Liver (tissue), 9 donors: ENCODE measurements around the gene GDF2. TPM values are rescaled to one million over a fixed set of nuclear protein-coding genes. Genes with fewer than 3 reads are reported as not detected.
A peak's percentile ranks its signal among the peaks of the same experiment; 100 is the strongest.

Experiments used
- DNase-seq: peaks from one replicate; pipeline ENCODE4 v3.0.0-alpha.2; 2017; ENCODE audit warnings: low spot score
- H3K27ac ChIP-seq, 2 donors: one replicate each; pipeline ENCODE4 v1.7.0; 2013; ENCODE audit warnings: inconsistent platforms in 2 of 2, low read length in 2 of 2, control low read depth in 1 of 2, low read depth in 1 of 2, mild to moderate bottlenecking in 1 of 2
- H3K27me3 ChIP-seq, 4 donors: one replicate each; pipeline versions ENCODE4 v1.6.1 to v1.7.0; 2013; ENCODE audit warnings: low read length in 3 of 4, inconsistent platforms in 1 of 4, mild to moderate bottlenecking in 1 of 4, moderate library complexity in 1 of 4; ENCODE audit not compliant: control insufficient read depth in 4 of 4, insufficient read depth in 4 of 4
- H3K36me3 ChIP-seq, 4 donors: one replicate each; pipeline versions ENCODE4 v1.6.1 to v1.7.0; 2013; ENCODE audit warnings: low read length in 3 of 4, mild to moderate bottlenecking in 3 of 4, low read depth in 1 of 4, moderate library complexity in 1 of 4; ENCODE audit not compliant: control insufficient read depth in 4 of 4, insufficient read depth in 3 of 4
- H3K4me1 ChIP-seq, 4 donors: one replicate each; pipeline versions ENCODE4 v1.6.1 to v1.7.0; 2013; ENCODE audit warnings: low read length in 3 of 4, mild to moderate bottlenecking in 3 of 4, moderate library complexity in 1 of 4; ENCODE audit not compliant: control insufficient read depth in 4 of 4, insufficient read depth in 4 of 4
- H3K4me3 ChIP-seq, 3 donors: one replicate each; pipeline versions ENCODE4 v1.6.1 to v1.7.0; 2013; ENCODE audit warnings: low read length in 3 of 3, control low read depth in 1 of 3, low read depth in 1 of 3, mild to moderate bottlenecking in 1 of 3
- H3K9ac ChIP-seq, 2 donors: one replicate each; pipeline ENCODE4 v1.7.0; 2013; ENCODE audit warnings: low read length in 2 of 2, mild to moderate bottlenecking in 2 of 2, moderate library complexity in 2 of 2, control low read depth in 1 of 2, low read depth in 1 of 2
- H3K9me3 ChIP-seq, 4 donors: one replicate each; pipeline versions ENCODE4 v1.6.1 to v1.7.0; 2013; ENCODE audit warnings: low read length in 3 of 4; ENCODE audit not compliant: control insufficient read depth in 4 of 4
- ATF3 ChIP-seq: IDR thresholded peaks from 2 replicates; pipeline ENCODE4 v1.6.1; 2016; ENCODE audit warnings: antibody characterized with exemption
- EGR1 ChIP-seq, 2 donors: IDR thresholded peaks; 2 replicates each; pipeline ENCODE4 v1.6.1; 2016 to 2018; ENCODE audit warnings: antibody characterized with exemption in 2 of 2, low read depth in 2 of 2
- FOXA1 ChIP-seq: IDR thresholded peaks from 2 replicates; pipeline ENCODE4 v1.6.1; 2016; ENCODE audit warnings: antibody characterized with exemption
- FOXA2 ChIP-seq: IDR thresholded peaks from 2 replicates; pipeline ENCODE4 v1.6.1; 2016; ENCODE audit warnings: antibody characterized with exemption
- GABPA ChIP-seq, 2 donors: IDR thresholded peaks in 1 of 2; conservative IDR thresholded peaks in 1 of 2; 2 replicates each; pipeline ENCODE4 v1.6.1; 2016; ENCODE audit warnings: antibody characterized with exemption in 2 of 2, mild to moderate bottlenecking in 1 of 2, moderate library complexity in 1 of 2
- HNF4A ChIP-seq, 2 donors: conservative IDR thresholded peaks; 2 replicates each; pipeline ENCODE4 v1.6.1; 2016; ENCODE audit warnings: antibody characterized with exemption in 2 of 2, mild to moderate bottlenecking in 2 of 2
- HNF4G ChIP-seq: IDR thresholded peaks from 2 replicates; pipeline ENCODE4 v1.6.1; 2016; ENCODE audit warnings: antibody characterized with exemption
- JUND ChIP-seq, 2 donors: IDR thresholded peaks; 2 replicates each; pipeline ENCODE4 v1.6.1; 2016; ENCODE audit warnings: antibody characterized with exemption in 2 of 2
- MAX ChIP-seq: IDR thresholded peaks from 2 replicates; pipeline ENCODE4 v1.6.1; 2016; ENCODE audit warnings: antibody characterized with exemption
- NR2F2 ChIP-seq: IDR thresholded peaks from 2 replicates; pipeline ENCODE4 v1.6.1; 2016; ENCODE audit warnings: antibody characterized with exemption
- RAD21 ChIP-seq, 2 donors: IDR thresholded peaks; 2 replicates each; pipeline ENCODE4 v1.6.1; 2016; ENCODE audit warnings: antibody characterized with exemption in 2 of 2, mild to moderate bottlenecking in 2 of 2
- RXRA ChIP-seq, 2 donors: IDR thresholded peaks; 2 replicates each; pipeline ENCODE4 v1.6.1; 2017 to 2018; ENCODE audit warnings: antibody characterized with exemption in 2 of 2, mild to moderate bottlenecking in 1 of 2
- SP1 ChIP-seq: IDR thresholded peaks from 2 replicates; pipeline ENCODE4 v1.6.1; 2018; ENCODE audit warnings: antibody characterized with exemption, mild to moderate bottlenecking
- TAF1 ChIP-seq: conservative IDR thresholded peaks from 2 replicates; pipeline ENCODE4 v1.6.1; 2016; ENCODE audit warnings: antibody characterized with exemption, mild to moderate bottlenecking
- YY1 ChIP-seq: IDR thresholded peaks from 2 replicates; pipeline ENCODE4 v1.6.1; 2016; ENCODE audit warnings: antibody characterized with exemption, mild to moderate bottlenecking
- WGBS: extraction: QIAGEN DNeasy Blood & Tissue Kit; methylation state at CpG from one replicate; pipeline ENCODE4 v1.1.7; 2013; 5-methylcytosine and 5-hydroxymethylcytosine counted together
- polyA plus RNA-seq, 2 donors: library from polyadenylated mRNA; stranded (reverse) in 1 of 2; unstranded in 1 of 2; fragments of 200-250 nt in 1 of 2; fragments of >200 nt in 1 of 2; fragmentation: Nextera tagmentation in 1 of 2; extraction: Ambion mirVana in 1 of 2; gene quantifications; one replicate each; pipeline versions ENCODE4 v1.2.1 to v1.2.3, GENCODE V29; 2013 to 2015
- total RNA-seq, 2 donors: library from RNA; depleted of rRNA; stranded (reverse); fragments of >200 nt; gene quantifications; one replicate each; pipeline ENCODE4 v1.2.3, GENCODE V29; 2014
- TF ChIP-seq, protein P1 (sequence below): IDR thresholded peaks from 2 replicates; pipeline ENCODE4 v1.6.1; 2016; ENCODE audit warnings: antibody characterized with exemption
- TF ChIP-seq, protein P2 (sequence below): IDR thresholded peaks from 2 replicates; pipeline ENCODE4 v1.6.1; 2016; ENCODE audit warnings: antibody characterized with exemption, mild to moderate bottlenecking
- donor health status: healthy.
- donor health status: healthy.
- donor health status: healthy.
- donor health status: healthy.
- donor health status: healthy.

GDF2 gene
- total and polyA plus RNA-seq, 4 donors, result 5.6 to 26.9 (median 14.5) TPM

GRCh38 chr10:47321521-47322195, 596 bp upstream of the GDF2 start:
- H3K36me3 ChIP-seq, result no peaks in the 10 kb centered on the region
- H3K9ac ChIP-seq, result no peak overlapping the region
- H3K4me1 ChIP-seq, result no peaks in the 10 kb centered on the region
- TF ChIP-seq HNF4A (conservative IDR thresholded peaks at IDR 0.05) (no peak), RXRA (IDR thresholded peaks at IDR 0.05) (no peak), ATF3 (no peak), HNF4G (no peak), NR2F2 (no peak), SP1 (no peak), YY1 (no peak), JUND (IDR thresholded peaks at IDR 0.05) (no peak), TAF1 (no peak)
- TF ChIP-seq, protein P1, sequence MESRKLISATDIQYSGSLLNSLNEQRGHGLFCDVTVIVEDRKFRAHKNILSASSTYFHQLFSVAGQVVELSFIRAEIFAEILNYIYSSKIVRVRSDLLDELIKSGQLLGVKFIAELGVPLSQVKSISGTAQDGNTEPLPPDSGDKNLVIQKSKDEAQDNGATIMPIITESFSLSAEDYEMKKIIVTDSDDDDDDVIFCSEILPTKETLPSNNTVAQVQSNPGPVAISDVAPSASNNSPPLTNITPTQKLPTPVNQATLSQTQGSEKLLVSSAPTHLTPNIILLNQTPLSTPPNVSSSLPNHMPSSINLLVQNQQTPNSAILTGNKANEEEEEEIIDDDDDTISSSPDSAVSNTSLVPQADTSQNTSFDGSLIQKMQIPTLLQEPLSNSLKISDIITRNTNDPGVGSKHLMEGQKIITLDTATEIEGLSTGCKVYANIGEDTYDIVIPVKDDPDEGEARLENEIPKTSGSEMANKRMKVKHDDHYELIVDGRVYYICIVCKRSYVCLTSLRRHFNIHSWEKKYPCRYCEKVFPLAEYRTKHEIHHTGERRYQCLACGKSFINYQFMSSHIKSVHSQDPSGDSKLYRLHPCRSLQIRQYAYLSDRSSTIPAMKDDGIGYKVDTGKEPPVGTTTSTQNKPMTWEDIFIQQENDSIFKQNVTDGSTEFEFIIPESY, result no peak
- H3K27me3 ChIP-seq, result no peaks in the 10 kb centered on the region
- H3K4me3 ChIP-seq, result no peak overlapping the region
- no peaks in the 10 kb centered on the region for H3K9me3 ChIP-seq
- no peak for DNase-seq
- H3K27ac ChIP-seq, result peak overlapping the region; percentile 62 to 67
- 74% methylated on average over 8 of the region's 8 CpGs for WGBS

- H3K9me3 ChIP-seq, result no peaks in the 10 kb centered on the region
- no peaks in the 10 kb centered on the region for H3K4me1 ChIP-seq
- H3K9ac ChIP-seq, result no peak overlapping the region
- peak overlapping the region in 2 of 3 donors; percentile 2 to 14 for H3K4me3 ChIP-seq
- H3K27ac ChIP-seq, result peak overlapping the region in 1 of 2 donors; percentile 37
- no peak for TF ChIP-seq RXRA (IDR thresholded peaks at IDR 0.05)
- TF ChIP-seq YY1, result no peak
- TF ChIP-seq, protein P1, result no peak
- no peak for TF ChIP-seq GABPA (IDR thresholded peaks at IDR 0.05 in 1 of 2, conservative IDR thresholded peaks at IDR 0.05 in 1 of 2)
- no peak for TF ChIP-seq TAF1
- TF ChIP-seq SP1, result no peak
- no peak for TF ChIP-seq HNF4G
- no peak for TF ChIP-seq FOXA2
- no peak for TF ChIP-seq HNF4A (conservative IDR thresholded peaks at IDR 0.05)
- TF ChIP-seq MAX, result no peak
- no peak for TF ChIP-seq FOXA1
- TF ChIP-seq NR2F2, result no peak
- TF ChIP-seq EGR1 (IDR thresholded peaks at IDR 0.05; ENCODE audit: low read depth in 2 of 2), result no peak
- no peak for TF ChIP-seq ATF3
- TF ChIP-seq RAD21 (IDR thresholded peaks at IDR 0.05), result no peak
- no peak for TF ChIP-seq JUND (IDR thresholded peaks at IDR 0.05)
- TF ChIP-seq, protein P2, sequence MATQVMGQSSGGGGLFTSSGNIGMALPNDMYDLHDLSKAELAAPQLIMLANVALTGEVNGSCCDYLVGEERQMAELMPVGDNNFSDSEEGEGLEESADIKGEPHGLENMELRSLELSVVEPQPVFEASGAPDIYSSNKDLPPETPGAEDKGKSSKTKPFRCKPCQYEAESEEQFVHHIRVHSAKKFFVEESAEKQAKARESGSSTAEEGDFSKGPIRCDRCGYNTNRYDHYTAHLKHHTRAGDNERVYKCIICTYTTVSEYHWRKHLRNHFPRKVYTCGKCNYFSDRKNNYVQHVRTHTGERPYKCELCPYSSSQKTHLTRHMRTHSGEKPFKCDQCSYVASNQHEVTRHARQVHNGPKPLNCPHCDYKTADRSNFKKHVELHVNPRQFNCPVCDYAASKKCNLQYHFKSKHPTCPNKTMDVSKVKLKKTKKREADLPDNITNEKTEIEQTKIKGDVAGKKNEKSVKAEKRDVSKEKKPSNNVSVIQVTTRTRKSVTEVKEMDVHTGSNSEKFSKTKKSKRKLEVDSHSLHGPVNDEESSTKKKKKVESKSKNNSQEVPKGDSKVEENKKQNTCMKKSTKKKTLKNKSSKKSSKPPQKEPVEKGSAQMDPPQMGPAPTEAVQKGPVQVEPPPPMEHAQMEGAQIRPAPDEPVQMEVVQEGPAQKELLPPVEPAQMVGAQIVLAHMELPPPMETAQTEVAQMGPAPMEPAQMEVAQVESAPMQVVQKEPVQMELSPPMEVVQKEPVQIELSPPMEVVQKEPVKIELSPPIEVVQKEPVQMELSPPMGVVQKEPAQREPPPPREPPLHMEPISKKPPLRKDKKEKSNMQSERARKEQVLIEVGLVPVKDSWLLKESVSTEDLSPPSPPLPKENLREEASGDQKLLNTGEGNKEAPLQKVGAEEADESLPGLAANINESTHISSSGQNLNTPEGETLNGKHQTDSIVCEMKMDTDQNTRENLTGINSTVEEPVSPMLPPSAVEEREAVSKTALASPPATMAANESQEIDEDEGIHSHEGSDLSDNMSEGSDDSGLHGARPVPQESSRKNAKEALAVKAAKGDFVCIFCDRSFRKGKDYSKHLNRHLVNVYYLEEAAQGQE, result no peak
- no peaks in the 10 kb centered on the region for H3K36me3 ChIP-seq
- DNase-seq, result no peak
- 62% methylated on average over 1 of the region's 1 CpG for WGBS
- H3K27me3 ChIP-seq, result no peaks in the 10 kb centered on the region
Measured at GRCh38 chr10:47323087-47323486, 833 bp downstream of the GDF2 start.
